ENCODE results near the gene SHF. TPM values are rescaled to one million over a fixed set of nuclear protein-coding genes. Genes with fewer than 3 reads are reported as not detected.
A peak's percentile ranks its signal among the peaks of the same experiment; 100 is the strongest.

The SHF gene
- total RNA-seq, 1 experiment from 2014 or later = 11.2 TPM

GRCh38 chr15:45169608-45170480 is 17.9 kb downstream of the SHF start:
- DNase-seq (ENCODE audit: low spot score) = no peak

- DNase-seq (ENCODE audit: low spot score) = no peak
Observed at GRCh38 chr15:45168751-45169551, 18.8 kb downstream of the SHF start.

GRCh38 chr15:45168286-45168685 is 19.5 kb downstream of the SHF start:
- DNase-seq (ENCODE audit: low spot score) = no peak

GRCh38 chr15:45167631-45168205 is 20.0 kb downstream of the SHF start:
- no peak for DNase-seq (ENCODE audit: low spot score)

- peak; percentile 92 for DNase-seq (ENCODE audit: low spot score)
Observed at GRCh38 chr15:45166834-45167630, 20.7 kb downstream of the SHF start.

- DNase-seq (ENCODE audit: low spot score) = no peak
Observed at GRCh38 chr15:45165536-45165935, 22.2 kb downstream of the SHF start.

GRCh38 chr15:45164914-45165313 is 22.9 kb downstream of the SHF start:
- DNase-seq (ENCODE audit: low spot score) = no peak

GRCh38 chr15:45163508-45163856 is 24.3 kb downstream of the SHF start:
- no peak for DNase-seq (ENCODE audit: low spot score)

- DNase-seq (ENCODE audit: low spot score) = peak; percentile 92
Observed at GRCh38 chr15:45162771-45163507, 24.8 kb downstream of the SHF start.

GRCh38 chr15:45161666-45162065 is 26.1 kb downstream of the SHF start:
- no peak for DNase-seq (ENCODE audit: low spot score)

GRCh38 chr15:45157974-45158373 is 29.8 kb downstream of the SHF start:
- no peak for DNase-seq (ENCODE audit: low spot score)

GRCh38 chr15:45156744-45157455 is 30.9 kb downstream of the SHF start:
- no peak for DNase-seq (ENCODE audit: low spot score)

GRCh38 chr15:45155739-45156138 is 32.0 kb downstream of the SHF start:
- DNase-seq (ENCODE audit: low spot score) = no peak

- DNase-seq (ENCODE audit: low spot score) = no peak
Observed at GRCh38 chr15:45151998-45152828, 35.6 kb downstream of the SHF start.

GRCh38 chr15:45150997-45151396 is 36.8 kb downstream of the SHF start:
- DNase-seq (ENCODE audit: low spot score) = no peak

- no peak for DNase-seq (ENCODE audit: low spot score)
Observed at GRCh38 chr15:45150481-45150880, 37.3 kb downstream of the SHF start.

- no peak for DNase-seq (ENCODE audit: low spot score)
Observed at GRCh38 chr15:45149060-45149459, 38.7 kb downstream of the SHF start.

- DNase-seq (ENCODE audit: low spot score) = no peak
Observed at GRCh38 chr15:45148076-45149059, 39.4 kb downstream of the SHF start.
